Endothelial cell of umbilical vein (primary cell): ENCODE results near the gene NRXN3. TPM values are rescaled to one million over a fixed set of nuclear protein-coding genes. Genes with fewer than 3 reads are reported as not detected.

ENCODE experiments used
- BruUV-seq: library from RNA; stranded (reverse); fragments of 400-500 nt; replicated peaks from 2 replicates; lab custom pipeline; 2021; lab: Mats Ljungman, UMichigan
- CTCF ChIA-PET: fragments of 300-600, 350-600 bp; sonication (Branson Sonifier 250); formaldehyde crosslinking; loops from one replicate; lab custom pipeline; 2021; ENCODE audit warnings: antibody characterized with exemption, inconsistent platforms; lab: Charles Lee
- POLR2A ChIA-PET: fragments of 300-600, 350-600 bp; sonication (Branson Sonifier 250); formaldehyde crosslinking; loops from one replicate; lab custom pipeline; 2021; ENCODE audit warnings: antibody characterized with exemption, inconsistent platforms; lab: Charles Lee
- DNase-seq: peaks from one replicate; pipeline ENCODE4 v3.0.0-alpha.2; 2011; ENCODE audit warnings: low read depth, low spot score
- FAIRE-seq: peaks from 2 replicates; lab custom pipeline; 2011; peaks lifted over from hg19 to GRCh38; lab: Jason Lieb, UNC
- H2AFZ ChIP-seq: 2 replicates; pipeline ENCODE4 v1.6.0; 2012; ENCODE audit warnings: low read depth, low read length, control low read depth, inconsistent platforms
- H3K27ac ChIP-seq: 2 replicates; pipeline ENCODE4 v1.5.1; 2011; ENCODE audit warnings: low read depth, mild to moderate bottlenecking, control low read depth, low read length, moderate library complexity; ENCODE audit not compliant: insufficient read depth
- H3K27me3 ChIP-seq, 2 experiments: 2 replicates each; pipeline versions ENCODE4 v1.6.0 to v1.6.1; 2011; ENCODE audit warnings: low read length in 2 of 2, mixed read lengths in 1 of 2; ENCODE audit not compliant: control insufficient read depth in 2 of 2, insufficient read depth in 2 of 2
- H3K36me3 ChIP-seq, 2 experiments: 2 replicates in 1 of 2; 3 replicates in 1 of 2; pipeline ENCODE4 v1.5.1; 2011; ENCODE audit warnings: low read length in 2 of 2, mild to moderate bottlenecking in 1 of 2, moderate library complexity in 1 of 2; ENCODE audit not compliant: control insufficient read depth in 2 of 2, insufficient read depth in 2 of 2; ENCODE audit errors: extremely low read depth in 1 of 2
- H3K4me1 ChIP-seq: 3 replicates; pipeline ENCODE4 v1.5.1; 2011; ENCODE audit warnings: mild to moderate bottlenecking, low read length; ENCODE audit not compliant: control insufficient read depth, insufficient read depth; ENCODE audit errors: extremely low read depth
- H3K4me2 ChIP-seq: 2 replicates; pipeline ENCODE4 v1.6.1; 2011; ENCODE audit warnings: low read length, control low read depth, mixed read lengths; ENCODE audit not compliant: insufficient read depth
- H3K4me3 ChIP-seq, 3 experiments: fragments of 200-600 bp in 1 of 3; sonication (generic), shearing (Covaris generic) in 1 of 3; replicated peaks in 1 of 3; 2 replicates each; pipeline ENCODE4 v1.5.1; 2011 to 2016; ENCODE audit warnings: control low read depth in 3 of 3, low read length in 3 of 3, mild to moderate bottlenecking in 2 of 3, inconsistent platforms in 1 of 3, low read depth in 1 of 3, moderate library complexity in 1 of 3; ENCODE audit not compliant: insufficient read depth in 1 of 3
- H3K79me2 ChIP-seq: 2 replicates; pipeline ENCODE4 v1.6.0; 2012; ENCODE audit warnings: low read length, inconsistent platforms; ENCODE audit not compliant: control insufficient read depth, insufficient read depth
- H3K9ac ChIP-seq: replicated peaks from 2 replicates; pipeline ENCODE3; 2011; ENCODE audit warnings: low read length, control low read depth; ENCODE audit not compliant: insufficient read depth; ENCODE audit errors: extremely low read depth
- H3K9me1 ChIP-seq: replicated peaks from 3 replicates; pipeline ENCODE4 v1.6.0; 2011; ENCODE audit warnings: mild to moderate bottlenecking, low read length; ENCODE audit not compliant: control insufficient read depth, insufficient read depth; ENCODE audit errors: extremely low read depth
- H3K9me3 ChIP-seq: replicated peaks from 2 replicates; pipeline ENCODE4 v1.5.1; 2012; ENCODE audit warnings: low read length, inconsistent platforms; ENCODE audit not compliant: control insufficient read depth, insufficient read depth
- H4K20me1 ChIP-seq: replicated peaks from 2 replicates; pipeline ENCODE3; 2011; ENCODE audit warnings: mild to moderate bottlenecking, low read length; ENCODE audit not compliant: control insufficient read depth, insufficient read depth; ENCODE audit errors: extremely low read depth
- CTCF ChIP-seq, 2 donors: IDR thresholded peaks; 1 replicate in 1 of 2; 2 replicates in 1 of 2; pipeline ENCODE4 v1.5.1; 2011; ENCODE audit warnings: low read length in 2 of 2, mild to moderate bottlenecking in 2 of 2, moderate library complexity in 2 of 2, control low read depth in 1 of 2, inconsistent platforms in 1 of 2, low read depth in 1 of 2; ENCODE audit not compliant: insufficient read depth in 1 of 2; ENCODE audit errors: extremely low read depth in 1 of 2
- EZH2 ChIP-seq: IDR thresholded peaks from 2 replicates; pipeline ENCODE4 v1.6.1; 2012; ENCODE audit warnings: borderline replicate concordance, low read depth, mild to moderate bottlenecking, moderate library complexity, low read length, inconsistent platforms; ENCODE audit not compliant: severe bottlenecking
- FOS ChIP-seq: IDR thresholded peaks from 2 replicates; pipeline ENCODE4 v1.6.1; 2011; ENCODE audit warnings: mild to moderate bottlenecking, low read length, moderate library complexity, borderline replicate concordance; ENCODE audit not compliant: insufficient read depth
- GATA2 ChIP-seq: IDR thresholded peaks from 2 replicates; pipeline ENCODE4 v1.7.0; 2011; ENCODE audit warnings: low read depth, mild to moderate bottlenecking, moderate library complexity, mixed read lengths, low read length; ENCODE audit not compliant: insufficient read length, insufficient read depth
- JUN ChIP-seq: IDR thresholded peaks from 2 replicates; pipeline ENCODE4 v1.6.1; 2011; ENCODE audit warnings: borderline replicate concordance, low read depth; ENCODE audit not compliant: insufficient read length, insufficient read depth
- MYC ChIP-seq: IDR thresholded peaks from one replicate; pipeline ENCODE4 v1.6.1; 2011; ENCODE audit warnings: mild to moderate bottlenecking, low read depth, low read length
- POLR2A ChIP-seq: IDR thresholded peaks from 2 replicates; pipeline ENCODE4 v1.6.1; 2012; ENCODE audit warnings: low read depth, mild to moderate bottlenecking, control low read depth, low read length
- POLR2AphosphoS5 ChIP-seq: IDR thresholded peaks from 2 replicates; pipeline ENCODE4 v1.6.1; 2012; ENCODE audit warnings: low read depth, mild to moderate bottlenecking, control low read depth, low read length, moderate library complexity; ENCODE audit not compliant: insufficient read depth
- dilution Hi-C: fragments of 300-500 bp; cut with MboI; formaldehyde crosslinking; loops from one replicate; pipeline ENCODE4 v1.15.0; 2019; ENCODE audit warnings: low sequenced_read_pairs; ENCODE audit not compliant: extremely low pct_ligation_motif_present
- intact Hi-C: fragments of 100-400 bp; cut with micrococcal nuclease; formaldehyde crosslinking; loops from one replicate; pipeline ENCODE4 v1.10.0; 2022
- polyA plus RNA-seq, 4 experiments: library from polyadenylated mRNA; depleted of rRNA in 3 of 4; stranded (reverse) in 3 of 4; unstranded in 1 of 4; fragments of >200 nt; gene quantifications; 2 replicates each; pipeline versions ENCODE4 v1.2.1 to v1.2.3, GENCODE V29; 2011 to 2012; ENCODE audit warnings: missing spikeins in 1 of 4
- total RNA-seq: library from RNA; stranded (reverse); gene quantifications from 2 replicates; pipeline ENCODE4 v1.2.3, GENCODE V29; 2021
- TF ChIP-seq, protein P1 (sequence below): IDR thresholded peaks from 2 replicates; pipeline ENCODE4 v1.6.1; 2011; ENCODE audit not compliant: insufficient read depth, insufficient read length

Gene NRXN3
- total and polyA plus RNA-seq, 2 donors (not counting 3 experiments of a cell fraction or from before 2014, with no cell fraction given) = 0.72 to 4.2 TPM

GRCh38 chr14:78611796-78612571, 441.8 kb downstream of the NRXN3 start:
- dilution Hi-C loops (no loop called here), intact Hi-C loops (no loop called here)
- FAIRE-seq (no peak), DNase-seq (no peak)
- BruUV-seq = no TSS peak
- H3K79me2 ChIP-seq = no peaks in the 10 kb centered on the region
- ChIA-PET CTCF (interaction anchor here (0.9 to 1.4 kb wide), 2 partner anchors 15 to 45 kb away, joined by 3 to 4 read pairs; no protein-coding TSS in a partner anchor), POLR2A (no interaction called here)
- no peaks in the 10 kb centered on the region for H3K9me1 ChIP-seq
- no peaks in the 10 kb centered on the region for H3K36me3 ChIP-seq
- no peak for TF ChIP-seq GATA2
- TF ChIP-seq POLR2A = no peak
- TF ChIP-seq, protein P1, sequence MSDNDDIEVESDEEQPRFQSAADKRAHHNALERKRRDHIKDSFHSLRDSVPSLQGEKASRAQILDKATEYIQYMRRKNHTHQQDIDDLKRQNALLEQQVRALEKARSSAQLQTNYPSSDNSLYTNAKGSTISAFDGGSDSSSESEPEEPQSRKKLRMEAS = no peak
- TF ChIP-seq MYC = no peak
- no peak for TF ChIP-seq CTCF (IDR thresholded peaks at IDR 0.05; ENCODE audit: extremely low read depth in 1 of 2, insufficient read depth in 1 of 2, low read depth in 1 of 2, low read length in 2 of 2)
- TF ChIP-seq FOS = no peak
- no peak for TF ChIP-seq EZH2
- TF ChIP-seq JUN = no peak
- TF ChIP-seq POLR2AphosphoS5 = no peak
- H3K9me3 ChIP-seq = no peaks in the 10 kb centered on the region
- H3K27me3 ChIP-seq = no peaks in the 10 kb centered on the region
- H3K4me2 ChIP-seq = no peak overlapping the region
- no peak overlapping the region for H2AFZ ChIP-seq
- no peaks in the 10 kb centered on the region for H4K20me1 ChIP-seq
- H3K4me3 ChIP-seq = no peak overlapping the region
- H3K4me1 ChIP-seq = peaks cover 1% of the 10 kb centered on the region
- no peak overlapping the region for H3K9ac ChIP-seq
- H3K27ac ChIP-seq = no peak overlapping the region
